Mammary epithelial cell (primary cell): Measurements from ENCODE around the gene BOLA3.

Experiments
- CTCF ChIP-seq, 2 donors: IDR thresholded peaks in 1 of 2; conservative IDR thresholded peaks in 1 of 2; 2 replicates each; pipeline ENCODE4 v1.5.1; 2011 to 2012; ENCODE audit warnings: inconsistent platforms in 2 of 2, low read length in 2 of 2, mild to moderate bottlenecking in 2 of 2, control low read depth in 1 of 2, low read depth in 1 of 2; ENCODE audit not compliant: insufficient read depth in 1 of 2; ENCODE audit errors: extremely low read depth in 1 of 2
- EZH2 ChIP-seq: IDR thresholded peaks from 2 replicates; pipeline ENCODE4 v1.6.1; 2012; ENCODE audit warnings: low read length, inconsistent platforms, borderline replicate concordance

GRCh38 chr2:74119339-74119738 lies 28.4 kb downstream of the BOLA3 start:
- TF ChIP-seq CTCF (conservative IDR thresholded peaks at IDR 0.05 in 1 of 2, IDR thresholded peaks at IDR 0.05 in 1 of 2; ENCODE audit: extremely low read depth in 1 of 2, insufficient read depth in 1 of 2, low read depth in 1 of 2, low read length in 2 of 2) (peak; percentile 14 to 38), EZH2 (no peak)
